ENCODE data around the gene EIF3F.

The EIF3F gene

DNA sequence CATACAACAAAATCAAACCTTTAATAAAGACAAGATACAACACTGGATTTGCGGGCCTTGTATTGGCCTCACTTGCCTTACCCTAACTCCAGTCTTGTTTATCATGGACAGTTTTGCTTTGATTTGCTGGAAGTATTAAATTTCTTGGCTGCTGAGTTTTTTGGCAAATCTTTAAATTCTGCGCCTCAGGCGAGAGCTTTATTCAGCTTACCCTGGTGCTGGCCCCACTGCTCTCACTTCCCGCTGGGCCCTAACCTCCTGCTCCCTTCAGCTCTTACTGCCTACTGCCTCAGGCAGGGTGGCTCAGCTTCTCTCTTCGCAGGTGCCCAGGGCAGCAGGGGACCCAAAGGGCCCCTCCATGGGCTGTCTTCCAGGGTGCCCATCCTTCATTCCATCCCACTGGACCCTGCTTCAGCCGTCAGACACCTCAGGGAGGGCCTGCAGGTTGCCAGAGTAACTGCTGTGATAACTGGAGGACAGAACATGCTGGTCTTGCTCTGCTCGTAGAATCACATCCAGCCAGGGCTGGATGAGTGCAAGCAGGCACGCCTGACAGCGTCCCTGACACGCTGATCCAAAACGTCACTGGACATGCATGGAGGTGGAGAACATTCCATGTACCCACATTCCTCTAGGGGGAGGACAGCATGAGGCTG, 48.2 kb downstream of the EIF3F start:
- H3K27ac ChIP-seq (ENCODE audit: low read length), result no peak overlapping the region
- no peaks in the 10 kb centered on the region for H3K9me3 ChIP-seq (ENCODE audit: control insufficient read depth, low read depth, low read length)
- peaks cover 9% of the 10 kb centered on the region for H3K27me3 ChIP-seq (ENCODE audit: control insufficient read depth, insufficient read depth, low read length)
- no peak overlapping the region for H3K9ac ChIP-seq (ENCODE audit: low read length)
- H3K36me3 ChIP-seq (ENCODE audit: control insufficient read depth, low read depth, low read length), result no peaks in the 10 kb centered on the region
- peaks cover 3% of the 10 kb centered on the region for H3K4me1 ChIP-seq (ENCODE audit: control insufficient read depth, low read depth, low read length)
- H3K4me3 ChIP-seq (ENCODE audit: low read length), result no peak overlapping the region

GRCh38 chr11:8036002-8036802, 49.1 kb downstream of the EIF3F start:
- Histone ChIP-seq H3K4me3 (ENCODE audit: low read length) (no peak overlapping the region), H3K27ac (ENCODE audit: low read length) (no peak overlapping the region), H3K36me3 (ENCODE audit: control insufficient read depth, low read depth, low read length) (no peaks in the 10 kb centered on the region), H3K9ac (ENCODE audit: low read length) (no peak overlapping the region), H3K9me3 (ENCODE audit: control insufficient read depth, low read depth, low read length) (no peaks in the 10 kb centered on the region), H3K4me1 (ENCODE audit: control insufficient read depth, low read depth, low read length) (peaks cover 3% of the 10 kb centered on the region), H3K27me3 (ENCODE audit: control insufficient read depth, insufficient read depth, low read length) (peaks cover 9% of the 10 kb centered on the region)

GRCh38 chr11:8036986-8037385, 49.8 kb downstream of the EIF3F start:
- Histone ChIP-seq H3K27me3 (ENCODE audit: control insufficient read depth, insufficient read depth, low read length) (peaks cover 9% of the 10 kb centered on the region), H3K27ac (ENCODE audit: low read length) (no peak overlapping the region), H3K9me3 (ENCODE audit: control insufficient read depth, low read depth, low read length) (no peaks in the 10 kb centered on the region), H3K36me3 (ENCODE audit: control insufficient read depth, low read depth, low read length) (no peaks in the 10 kb centered on the region), H3K4me1 (ENCODE audit: control insufficient read depth, low read depth, low read length) (peaks cover 3% of the 10 kb centered on the region), H3K4me3 (ENCODE audit: low read length) (no peak overlapping the region), H3K9ac (ENCODE audit: low read length) (no peak overlapping the region)

GRCh38 chr11:8038393-8038792, 51.3 kb downstream of the EIF3F start:
- H3K4me3 ChIP-seq (ENCODE audit: low read length), result no peak overlapping the region
- no peaks in the 10 kb centered on the region for H3K9me3 ChIP-seq (ENCODE audit: control insufficient read depth, low read depth, low read length)
- H3K27ac ChIP-seq (ENCODE audit: low read length), result no peak overlapping the region
- H3K36me3 ChIP-seq (ENCODE audit: control insufficient read depth, low read depth, low read length), result no peaks in the 10 kb centered on the region
- H3K4me1 ChIP-seq (ENCODE audit: control insufficient read depth, low read depth, low read length), result no peaks in the 10 kb centered on the region
- no peaks in the 10 kb centered on the region for H3K27me3 ChIP-seq (ENCODE audit: control insufficient read depth, insufficient read depth, low read length)
- H3K9ac ChIP-seq (ENCODE audit: low read length), result no peak overlapping the region

GRCh38 chr11:8038811-8039529, 51.8 kb downstream of the EIF3F start:
- no peak overlapping the region for H3K4me3 ChIP-seq (ENCODE audit: low read length)
- H3K27me3 ChIP-seq (ENCODE audit: control insufficient read depth, insufficient read depth, low read length), result no peaks in the 10 kb centered on the region
- no peaks in the 10 kb centered on the region for H3K36me3 ChIP-seq (ENCODE audit: control insufficient read depth, low read depth, low read length)
- H3K9ac ChIP-seq (ENCODE audit: low read length), result no peak overlapping the region
- no peaks in the 10 kb centered on the region for H3K4me1 ChIP-seq (ENCODE audit: control insufficient read depth, low read depth, low read length)
- H3K9me3 ChIP-seq (ENCODE audit: control insufficient read depth, low read depth, low read length), result no peaks in the 10 kb centered on the region
- no peak overlapping the region for H3K27ac ChIP-seq (ENCODE audit: low read length)

DNA sequence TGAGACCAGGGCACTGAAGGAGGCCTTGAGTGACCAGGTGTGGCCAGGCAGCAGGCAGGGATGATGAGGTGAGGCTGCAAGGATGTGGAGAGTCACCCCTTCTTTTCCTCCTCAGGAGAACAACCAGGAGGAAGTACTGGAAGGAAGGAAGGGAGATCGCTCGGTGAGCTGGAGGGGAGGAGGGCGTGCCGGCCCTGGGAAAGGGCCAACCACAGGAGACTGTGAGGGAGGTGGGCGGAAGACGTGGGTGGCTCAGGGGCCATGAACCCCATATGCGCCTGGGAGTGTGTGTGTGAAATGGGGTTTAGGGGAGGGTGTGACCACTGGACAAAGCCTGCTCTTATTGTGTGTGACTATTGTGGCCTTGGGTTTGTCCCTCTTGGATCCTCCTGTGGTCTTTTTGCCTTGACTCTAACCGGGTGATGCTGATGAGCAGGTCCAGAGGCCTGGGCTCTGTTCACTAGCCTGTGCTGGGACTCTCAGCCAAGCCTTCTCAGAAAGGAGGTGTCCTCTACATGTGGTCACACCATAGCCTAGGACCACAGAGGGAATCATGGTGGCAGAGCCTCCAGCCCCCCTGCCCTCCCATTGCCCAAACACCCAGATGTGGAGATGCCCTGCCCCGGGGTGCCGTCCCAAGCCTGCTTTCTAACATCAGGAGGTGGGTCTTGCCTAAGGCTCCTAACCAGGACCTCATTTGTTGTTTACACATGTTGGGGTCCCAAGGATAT, 52.6 kb downstream of the EIF3F start:
- no peak overlapping the region for H3K9ac ChIP-seq (ENCODE audit: low read length)
- H3K4me1 ChIP-seq (ENCODE audit: control insufficient read depth, low read depth, low read length), result no peaks in the 10 kb centered on the region
- no peak overlapping the region for H3K27ac ChIP-seq (ENCODE audit: low read length)
- H3K4me3 ChIP-seq (ENCODE audit: low read length), result no peak overlapping the region
- H3K9me3 ChIP-seq (ENCODE audit: control insufficient read depth, low read depth, low read length), result no peaks in the 10 kb centered on the region
- no peaks in the 10 kb centered on the region for H3K36me3 ChIP-seq (ENCODE audit: control insufficient read depth, low read depth, low read length)
- no peaks in the 10 kb centered on the region for H3K27me3 ChIP-seq (ENCODE audit: control insufficient read depth, insufficient read depth, low read length)

DNA sequence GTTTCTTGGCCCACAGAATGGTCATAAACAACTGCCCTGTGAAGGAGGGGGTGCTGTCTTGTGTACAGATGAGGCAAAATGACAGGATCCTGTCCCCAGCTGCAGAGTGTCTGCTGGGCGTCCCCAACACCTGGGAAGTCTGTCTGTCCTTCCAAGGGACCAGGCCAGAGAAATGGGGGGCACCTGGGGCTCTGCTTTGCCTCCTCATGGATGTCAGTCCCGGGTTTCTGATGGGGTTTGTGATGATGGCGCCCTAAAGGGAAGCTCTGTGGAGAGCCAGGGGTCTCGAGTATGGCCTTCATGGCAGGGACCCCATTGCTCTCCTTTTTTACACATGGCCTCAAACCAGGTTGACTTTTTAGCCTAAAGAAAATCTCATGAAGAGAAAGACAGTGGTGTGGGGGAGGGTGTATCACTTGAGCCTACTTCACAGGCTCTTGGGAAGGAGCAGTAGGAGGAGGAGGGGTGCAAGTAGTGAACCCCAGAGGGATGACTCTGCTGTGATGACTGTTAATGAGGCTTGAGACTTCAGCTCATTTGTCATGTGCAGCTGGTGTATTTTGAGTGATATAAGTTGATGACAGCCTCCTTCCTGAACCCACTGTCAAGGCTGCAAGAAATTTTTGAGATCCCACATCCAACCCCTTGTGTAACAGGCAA, 53.3 kb downstream of the EIF3F start:
- Histone ChIP-seq H3K27ac (ENCODE audit: low read length) (no peak overlapping the region), H3K4me3 (ENCODE audit: low read length) (no peak overlapping the region), H3K9me3 (ENCODE audit: control insufficient read depth, low read depth, low read length) (no peaks in the 10 kb centered on the region), H3K27me3 (ENCODE audit: control insufficient read depth, insufficient read depth, low read length) (no peaks in the 10 kb centered on the region), H3K4me1 (ENCODE audit: control insufficient read depth, low read depth, low read length) (no peaks in the 10 kb centered on the region), H3K36me3 (ENCODE audit: control insufficient read depth, low read depth, low read length) (no peaks in the 10 kb centered on the region), H3K9ac (ENCODE audit: low read length) (no peak overlapping the region)

GRCh38 chr11:8040921-8041285, 53.8 kb downstream of the EIF3F start:
- no peak overlapping the region for H3K27ac ChIP-seq (ENCODE audit: low read length)

GRCh38 chr11:8041576-8041975, 54.4 kb downstream of the EIF3F start:
- Histone ChIP-seq H3K4me1 (ENCODE audit: control insufficient read depth, low read depth, low read length) (no peaks in the 10 kb centered on the region), H3K9me3 (ENCODE audit: control insufficient read depth, low read depth, low read length) (no peaks in the 10 kb centered on the region), H3K27ac (ENCODE audit: low read length) (no peak overlapping the region), H3K4me3 (ENCODE audit: low read length) (no peak overlapping the region), H3K9ac (ENCODE audit: low read length) (no peak overlapping the region), H3K36me3 (ENCODE audit: control insufficient read depth, low read depth, low read length) (no peaks in the 10 kb centered on the region), H3K27me3 (ENCODE audit: control insufficient read depth, insufficient read depth, low read length) (no peaks in the 10 kb centered on the region)

More at GRCh38 chr11:8040921-8041285, 53.8 kb downstream of the EIF3F start:
- Histone ChIP-seq H3K36me3 (ENCODE audit: control insufficient read depth, low read depth, low read length) (no peaks in the 10 kb centered on the region), H3K4me3 (ENCODE audit: low read length) (no peak overlapping the region), H3K27me3 (ENCODE audit: control insufficient read depth, insufficient read depth, low read length) (no peaks in the 10 kb centered on the region), H3K9me3 (ENCODE audit: control insufficient read depth, low read depth, low read length) (no peaks in the 10 kb centered on the region), H3K9ac (ENCODE audit: low read length) (no peak overlapping the region), H3K4me1 (ENCODE audit: control insufficient read depth, low read depth, low read length) (no peaks in the 10 kb centered on the region)

DNA sequence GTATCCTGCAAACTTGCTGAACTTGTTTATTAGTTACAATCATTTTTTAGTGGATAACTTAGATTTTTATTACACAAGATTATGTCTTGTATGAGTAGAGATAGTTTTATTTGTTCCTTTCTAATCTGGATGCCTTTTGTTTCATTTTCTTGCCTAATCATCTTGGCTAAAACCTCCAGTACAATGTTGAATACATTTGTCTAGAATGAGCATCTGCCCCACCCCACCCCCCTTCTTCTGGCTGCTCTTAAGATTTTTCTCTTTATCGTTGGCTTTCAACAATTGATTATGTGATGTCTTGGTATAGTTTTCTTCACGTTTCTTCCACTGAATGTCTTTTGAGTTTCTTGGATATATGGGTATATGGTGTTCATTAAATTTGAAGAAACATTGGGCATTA, 56.6 kb downstream of the EIF3F start:
- Histone ChIP-seq H3K27me3 (ENCODE audit: control insufficient read depth, insufficient read depth, low read length) (no peaks in the 10 kb centered on the region), H3K9ac (ENCODE audit: low read length) (no peak overlapping the region), H3K4me3 (ENCODE audit: low read length) (no peak overlapping the region)

DNA sequence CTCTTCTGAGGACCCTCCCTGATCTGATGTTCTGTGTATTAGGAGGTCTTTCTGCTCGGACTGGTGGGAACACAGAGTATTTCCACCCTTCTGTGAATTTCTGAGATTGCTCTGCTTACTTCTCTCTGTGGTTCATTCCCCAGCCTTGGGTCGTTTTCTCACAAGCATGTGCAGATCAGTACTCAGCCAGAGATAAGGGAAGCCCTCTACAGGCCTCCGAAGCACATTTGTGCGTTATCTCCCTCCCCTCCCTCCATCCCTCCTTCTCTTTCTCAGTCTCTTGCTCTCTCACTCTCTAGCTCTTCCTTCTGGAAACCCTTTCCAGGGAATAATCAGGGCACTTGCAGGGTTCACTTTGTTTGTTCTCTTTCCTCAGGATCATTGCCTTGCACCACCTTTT, 58.7 kb downstream of the EIF3F start:
- no peaks in the 10 kb centered on the region for H3K27me3 ChIP-seq (ENCODE audit: control insufficient read depth, insufficient read depth, low read length)

More for the DNA sequence above, 56.6 kb downstream of the EIF3F start:
- Histone ChIP-seq H3K4me1 (ENCODE audit: control insufficient read depth, low read depth, low read length) (no peaks in the 10 kb centered on the region), H3K27ac (ENCODE audit: low read length) (no peak overlapping the region), H3K9me3 (ENCODE audit: control insufficient read depth, low read depth, low read length) (no peaks in the 10 kb centered on the region), H3K36me3 (ENCODE audit: control insufficient read depth, low read depth, low read length) (no peaks in the 10 kb centered on the region)

More for the DNA sequence above, 58.7 kb downstream of the EIF3F start:
- H3K9ac ChIP-seq (ENCODE audit: low read length), result no peak overlapping the region
- H3K4me1 ChIP-seq (ENCODE audit: control insufficient read depth, low read depth, low read length), result no peaks in the 10 kb centered on the region
- no peaks in the 10 kb centered on the region for H3K36me3 ChIP-seq (ENCODE audit: control insufficient read depth, low read depth, low read length)
- no peaks in the 10 kb centered on the region for H3K9me3 ChIP-seq (ENCODE audit: control insufficient read depth, low read depth, low read length)
- H3K4me3 ChIP-seq (ENCODE audit: low read length), result no peak overlapping the region
- no peak overlapping the region for H3K27ac ChIP-seq (ENCODE audit: low read length)
